Prostate gland (tissue), 2 donors: ENCODE results near the gene PRCP. TPM values are rescaled to one million over a fixed set of nuclear protein-coding genes. Genes with fewer than 3 reads are reported as not detected.

Source experiments
- DNase-seq: peaks from one replicate; pipeline ENCODE4 v3.0.0-alpha.2; 2019; ENCODE audit warnings: low spot score
- H3K27ac ChIP-seq, 2 donors: fragments of 200-600 bp; sonication (generic); 2 replicates each; pipeline ENCODE4 v1.5.1; 2017 to 2019
- H3K27me3 ChIP-seq: fragments of 200-600 bp; sonication (generic); replicated peaks from 2 replicates; pipeline ENCODE4 v1.5.1; 2019; ENCODE audit not compliant: insufficient read depth
- H3K36me3 ChIP-seq, 2 donors: fragments of 200-600 bp; sonication (generic); 1 replicate in 1 of 2; 2 replicates in 1 of 2; pipeline versions ENCODE4 v1.5.1 to v1.8.1; 2017 to 2019
- H3K4me1 ChIP-seq: fragments of 200-600 bp; sonication (generic); replicated peaks from 2 replicates; pipeline ENCODE4 v1.5.1; 2019
- H3K4me3 ChIP-seq, 2 donors: fragments of 200-600 bp; sonication (generic); 2 replicates each; pipeline ENCODE4 v1.5.1; 2017 to 2019
- H3K9me3 ChIP-seq: fragments of 200-600 bp; sonication (generic); 2 replicates; pipeline ENCODE4 v1.5.1; 2017
- CTCF ChIP-seq, 4 experiments: fragments of 200-600 bp in 2 of 4; fragments of 450-650 bp in 2 of 4; sonication (generic) in 2 of 4; IDR thresholded peaks; 1 replicate in 3 of 4; 2 replicates in 1 of 4; pipeline ENCODE4 v1.5.1; 2016 to 2019; ENCODE audit warnings: antibody characterized with exemption in 4 of 4, mild to moderate bottlenecking in 2 of 4, moderate library complexity in 2 of 4
- POLR2A ChIP-seq: fragments of 450-650 bp; IDR thresholded peaks from one replicate; pipeline ENCODE4 v1.6.1; 2016; ENCODE audit warnings: antibody characterized with exemption, mild to moderate bottlenecking
- POLR2AphosphoS5 ChIP-seq: sonication (generic); formaldehyde crosslinking; IDR thresholded peaks from one replicate; pipeline ENCODE4 v1.6.1; 2017; ENCODE audit warnings: antibody characterized with exemption
- WGBS: methylation state at CpG from one replicate; pipeline ENCODE4 v1.1.5; 2018; 5-methylcytosine and 5-hydroxymethylcytosine counted together
- intact Hi-C: fragments of 100-400 bp; cut with DNase I; formaldehyde crosslinking; loops from one replicate; pipeline ENCODE4 v1.14.2; 2022
- total RNA-seq, 2 donors: library from RNA; depleted of rRNA; stranded (reverse); fragments of >200 nt; gene quantifications; one replicate each; pipeline ENCODE4 v1.1.0, GENCODE V29; 2016

The PRCP gene
- total RNA-seq, 2 donors from 2014 or later: 41.8 to 67.7 TPM

GRCh38 chr11:82874646-82875523 lies 25.3 kb downstream of the PRCP start:
- H3K4me3 ChIP-seq: no peak overlapping the region
- no peaks in the 10 kb centered on the region for H3K9me3 ChIP-seq
- no peak overlapping the region for H3K27ac ChIP-seq
- H3K27me3 ChIP-seq: no peaks in the 10 kb centered on the region
- no peak for DNase-seq
- WGBS: 78% methylated on average over 4 of the region's 4 CpGs
- H3K4me1 ChIP-seq: no peaks in the 10 kb centered on the region
- intact Hi-C loops: no loop called here
- no peaks in the 10 kb centered on the region for H3K36me3 ChIP-seq
- no peak for TF ChIP-seq CTCF (IDR thresholded peaks at IDR 0.05)
- TF ChIP-seq POLR2A: no peak
- TF ChIP-seq POLR2AphosphoS5: no peak

GRCh38 chr11:82873919-82874333 lies 26.3 kb downstream of the PRCP start:
- TF ChIP-seq POLR2A: no peak
- TF ChIP-seq CTCF (IDR thresholded peaks at IDR 0.05): no peak
- TF ChIP-seq POLR2AphosphoS5: no peak
- no peaks in the 10 kb centered on the region for H3K36me3 ChIP-seq
- DNase-seq: no peak
- no peak overlapping the region for H3K4me3 ChIP-seq
- intact Hi-C loops: no loop called here
- no peaks in the 10 kb centered on the region for H3K4me1 ChIP-seq
- 76% methylated on average over 5 of the region's 5 CpGs for WGBS
- H3K27ac ChIP-seq: no peak overlapping the region
- no peaks in the 10 kb centered on the region for H3K27me3 ChIP-seq
- no peaks in the 10 kb centered on the region for H3K9me3 ChIP-seq

GRCh38 chr11:82872377-82873150 lies 27.7 kb downstream of the PRCP start:
- no peak overlapping the region for H3K27ac ChIP-seq
- no peaks in the 10 kb centered on the region for H3K36me3 ChIP-seq
- intact Hi-C loops: no loop called here
- no peak for DNase-seq
- TF ChIP-seq CTCF (IDR thresholded peaks at IDR 0.05) (no peak), POLR2AphosphoS5 (no peak), POLR2A (no peak)
- no peaks in the 10 kb centered on the region for H3K4me1 ChIP-seq
- no peaks in the 10 kb centered on the region for H3K27me3 ChIP-seq
- WGBS: 77% methylated on average over 7 of the region's 7 CpGs
- no peaks in the 10 kb centered on the region for H3K9me3 ChIP-seq
- H3K4me3 ChIP-seq: no peak overlapping the region

GRCh38 chr11:82871646-82872045 lies 28.6 kb downstream of the PRCP start:
- no peak overlapping the region for H3K4me3 ChIP-seq
- WGBS: 96% methylated on average over 2 of the region's 2 CpGs
- intact Hi-C loops: no loop called here
- TF ChIP-seq POLR2A: no peak
- TF ChIP-seq CTCF (IDR thresholded peaks at IDR 0.05): no peak
- no peak for TF ChIP-seq POLR2AphosphoS5
- H3K27me3 ChIP-seq: no peaks in the 10 kb centered on the region
- H3K9me3 ChIP-seq: no peaks in the 10 kb centered on the region
- H3K36me3 ChIP-seq: no peaks in the 10 kb centered on the region
- no peaks in the 10 kb centered on the region for H3K4me1 ChIP-seq
- no peak for DNase-seq
- H3K27ac ChIP-seq: no peak overlapping the region
